Stimulated activated CD4-positive, alpha-beta T cell treated with anti-CD3 and anti-CD28 coated beads, Interleukin-2, amount 100 ng/mL, for 4 hours (primary cell): Measurements from ENCODE around the gene PRPF6.

Source experiments
- DNase-seq: peaks from one replicate; pipeline ENCODE4 v3.0.0-alpha.2; 2020; ENCODE audit warnings: low read depth

PRPF6 gene

DNA sequence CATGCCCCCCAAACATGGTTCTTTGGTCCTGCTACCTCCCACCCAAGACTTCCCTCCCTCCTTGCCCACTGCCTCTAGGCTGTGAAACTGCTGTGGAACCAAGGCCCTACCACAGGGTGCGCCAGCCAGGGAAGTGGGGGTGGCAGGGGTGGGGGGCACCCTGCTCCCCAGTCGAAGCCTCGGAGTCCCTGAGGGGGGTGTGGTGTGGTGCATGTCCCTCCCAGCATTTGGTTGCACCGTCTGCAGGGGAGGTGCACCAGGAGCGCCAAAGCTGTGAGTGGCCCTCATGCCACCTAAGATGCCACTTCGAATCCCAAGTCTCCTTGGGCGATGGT, 96.6 kb downstream of the PRPF6 start:
- no peak for DNase-seq

DNA sequence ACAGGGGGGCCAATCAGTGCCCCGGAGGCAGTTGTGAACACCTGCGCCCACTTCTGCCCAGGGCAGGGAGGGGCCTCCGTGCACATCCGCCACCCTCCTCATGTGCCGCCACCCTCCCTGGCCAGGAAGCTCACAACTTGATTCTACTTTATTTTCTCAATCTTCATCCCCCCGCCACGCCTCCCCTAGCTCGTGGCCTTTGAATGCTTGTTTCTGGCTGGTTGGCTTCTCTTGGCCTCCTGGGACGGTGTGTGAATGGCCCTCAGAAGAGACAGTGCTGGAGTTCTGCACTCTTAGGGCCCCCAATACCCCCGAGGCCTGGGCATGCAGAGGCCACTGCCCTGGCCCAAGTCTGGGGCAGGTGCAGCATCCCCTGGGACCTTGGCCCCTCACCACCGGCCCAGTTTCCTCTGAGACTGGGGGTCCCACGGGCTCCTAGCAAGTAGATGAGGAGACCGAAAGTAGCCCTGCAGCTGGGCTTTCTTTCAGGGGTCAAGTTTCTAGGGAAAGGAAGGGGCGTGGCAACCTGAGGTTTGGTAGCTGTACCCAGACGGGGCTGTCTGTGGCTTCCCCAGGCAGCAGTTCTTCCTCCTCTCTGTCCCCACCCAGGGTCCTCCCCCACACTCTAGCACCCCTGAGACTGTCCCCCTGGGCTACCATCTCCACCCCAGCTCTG, 97.1 kb downstream of the PRPF6 start:
- DNase-seq: no peak

DNA sequence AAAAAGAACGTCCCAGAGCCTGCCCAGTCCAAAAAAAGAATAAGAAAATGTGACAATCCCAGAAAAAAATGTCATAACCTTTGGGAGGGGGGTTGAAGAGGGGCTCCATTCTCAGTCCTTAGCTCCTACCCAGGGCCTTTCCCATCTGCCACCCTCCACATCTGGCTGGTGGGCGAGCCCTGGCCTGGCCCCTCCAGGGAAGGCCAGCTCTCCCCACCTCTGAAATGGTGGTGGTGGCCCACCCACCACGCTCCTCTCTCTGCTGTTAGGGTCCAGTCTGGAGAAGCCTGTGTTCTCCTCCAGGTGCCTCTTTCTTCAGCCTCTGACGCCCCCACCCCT, 98.0 kb downstream of the PRPF6 start:
- no peak for DNase-seq

DNA sequence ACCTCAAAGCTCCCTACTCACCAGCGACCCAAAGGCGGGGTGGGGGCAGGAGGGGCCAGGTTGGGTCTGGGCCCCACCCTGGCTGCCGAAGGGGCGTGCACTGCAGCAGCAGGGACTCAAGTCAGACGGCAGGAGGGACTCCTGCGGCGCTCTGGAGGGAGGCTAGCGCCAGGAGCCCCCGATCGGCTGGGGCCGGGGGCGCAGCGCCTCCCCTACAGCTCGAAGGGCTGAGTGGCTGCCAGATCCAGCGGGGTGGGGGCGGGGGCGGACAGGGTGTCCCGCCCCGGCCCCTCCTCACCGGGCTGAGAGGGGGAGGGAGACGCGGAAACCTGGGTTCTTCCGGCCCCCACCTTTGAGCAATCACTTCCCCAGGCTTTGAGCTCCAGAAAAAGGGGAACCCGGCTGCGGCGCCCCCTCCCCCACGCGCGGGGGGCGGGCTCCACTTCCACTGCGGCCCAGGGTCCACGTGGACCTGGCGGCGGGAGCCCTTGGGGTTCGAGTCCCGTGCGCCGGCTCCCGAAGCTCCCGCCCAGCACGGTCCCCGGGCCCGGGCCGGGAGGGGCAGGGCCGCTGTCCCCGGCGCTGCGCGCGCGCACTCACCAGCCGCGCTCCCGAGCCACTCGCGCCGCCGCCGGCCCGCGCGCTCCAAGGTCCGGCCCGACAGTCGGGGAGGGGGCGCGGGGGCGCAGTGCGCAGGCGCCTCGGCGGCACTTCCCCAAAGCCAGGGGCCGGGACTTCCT, 98.5 kb downstream of the PRPF6 start, which contains the start of gene RGS19:
Gene RGS19, minus strand, starts transcription at position 246 of the 740 bp plus-strand sequence. CDS start 2,632 bp downstream, outside the sequence.
- DNase-seq: peak; percentile 56

GRCh38 chr20:64080013-64080812, 99.3 kb downstream of the PRPF6 start, which contains the start of gene OPRL1:
Gene OPRL1 (plus strand): TSS chr20:64080082. CDS start chr20:64092721, 12,639 bp downstream.
- no peak for DNase-seq

DNA sequence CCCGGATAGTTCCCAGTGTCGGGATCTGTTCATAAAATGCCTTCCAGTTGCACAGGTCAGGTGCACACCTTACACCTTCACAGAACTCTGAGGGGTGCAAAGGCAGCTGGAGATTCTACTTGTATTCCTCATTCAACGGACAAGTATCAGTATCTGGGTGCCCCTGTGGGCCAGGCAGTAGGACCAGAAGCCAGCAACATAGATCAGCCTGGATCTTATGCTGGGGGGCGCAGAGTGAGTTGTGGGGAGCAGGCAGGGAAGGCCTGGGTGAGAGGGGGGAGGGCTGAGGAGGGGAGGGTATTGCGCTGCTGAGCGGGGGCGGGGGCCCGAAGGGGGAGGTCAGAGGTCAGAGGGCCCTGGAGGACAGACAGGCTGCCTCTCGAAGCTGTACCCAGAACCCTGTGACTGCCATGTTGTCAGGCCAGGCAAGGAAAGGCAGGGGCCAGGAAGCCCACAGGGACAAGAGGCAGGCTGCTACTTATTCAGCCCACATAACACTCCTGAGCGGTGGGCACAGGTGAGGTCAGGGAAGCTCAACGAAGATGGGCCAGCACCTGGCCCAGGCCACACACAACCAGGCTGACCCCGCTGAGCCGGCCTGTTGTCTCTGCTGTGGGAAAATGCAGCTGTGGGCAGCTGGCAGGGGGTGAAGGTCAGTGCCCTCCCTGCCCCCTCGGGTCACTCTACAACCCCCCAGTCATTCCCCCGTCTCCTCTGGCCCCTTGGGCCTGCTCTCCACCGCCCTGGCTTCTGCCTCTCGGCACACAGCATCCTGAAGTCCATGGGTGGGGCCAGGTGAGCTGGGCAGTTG, 100.1 kb downstream of the PRPF6 start:
- no peak for DNase-seq

DNA sequence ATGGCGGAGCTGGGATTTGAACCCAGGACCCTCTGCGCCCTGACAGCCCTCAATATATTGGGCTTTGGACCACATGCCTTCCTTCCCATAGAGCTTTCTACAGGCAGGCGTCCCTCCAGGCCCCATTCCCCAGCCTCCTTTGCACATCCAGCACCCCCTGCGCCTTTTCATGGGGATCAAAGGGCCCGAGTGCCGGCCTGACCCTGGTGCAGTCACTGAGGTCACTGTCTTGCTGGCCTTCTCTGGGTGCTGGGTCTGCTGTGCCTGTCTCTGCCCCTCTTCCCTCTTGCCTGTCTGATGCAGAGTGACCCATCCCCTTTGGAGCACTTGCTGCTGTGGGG, 100.7 kb downstream of the PRPF6 start:
- DNase-seq: no peak

GRCh38 chr20:64082126-64082731, 101.3 kb downstream of the PRPF6 start:
- no peak for DNase-seq
